PFSK-1 (cell line): ENCODE data around the gene RPS6KA4.

ENCODE experiments used
- POLR2AphosphoS5 ChIP-seq: IDR thresholded peaks from 2 replicates; pipeline ENCODE4 v1.6.1; 2012; ENCODE audit warnings: low read depth, mild to moderate bottlenecking, control low read depth, low read length, moderate library complexity
- REST ChIP-seq, 2 experiments: IDR thresholded peaks; 2 replicates each; pipeline versions ENCODE4 v1.6.1 to v1.8.0; 2011 to 2012; ENCODE audit warnings: low read depth in 2 of 2, low read length in 2 of 2, control low read depth in 1 of 2, inconsistent platforms in 1 of 2, mild to moderate bottlenecking in 1 of 2, moderate library complexity in 1 of 2; ENCODE audit not compliant: insufficient read depth in 1 of 2
- SIN3A ChIP-seq: IDR thresholded peaks from 2 replicates; pipeline ENCODE4 v1.6.1; 2012; ENCODE audit warnings: mild to moderate bottlenecking, low read length, moderate library complexity, borderline replicate concordance; ENCODE audit not compliant: insufficient read depth
- TAF1 ChIP-seq: IDR thresholded peaks from 2 replicates; pipeline ENCODE4 v1.6.1; 2012; ENCODE audit warnings: low read length, control low read depth, borderline replicate concordance; ENCODE audit not compliant: insufficient read depth

- no peak for TF ChIP-seq TAF1
- TF ChIP-seq REST (IDR thresholded peaks at IDR 0.05; ENCODE audit: insufficient read depth in 1 of 2, low read depth in 2 of 2, low read length in 2 of 2), result no peak
- TF ChIP-seq POLR2AphosphoS5, result no peak
- no peak for TF ChIP-seq SIN3A
These were observed 44.7 kb upstream of the RPS6KA4 start for GRCh38 chr11:64314146-64314804.
